NCI-H2081 (cell line): Measurements from ENCODE around the gene AMY1C.
"Not testable (repeated sequence)": the region's sequence is repeated elsewhere in the genome, so short reads cannot be mapped to it uniquely, and the experiment has no call there.

Source experiments
- DNase-seq, 2 experiments: peaks; one replicate each; lab custom pipeline; 2025; lab: John Stamatoyannopoulos, UW

The AMY1C gene

DNA sequence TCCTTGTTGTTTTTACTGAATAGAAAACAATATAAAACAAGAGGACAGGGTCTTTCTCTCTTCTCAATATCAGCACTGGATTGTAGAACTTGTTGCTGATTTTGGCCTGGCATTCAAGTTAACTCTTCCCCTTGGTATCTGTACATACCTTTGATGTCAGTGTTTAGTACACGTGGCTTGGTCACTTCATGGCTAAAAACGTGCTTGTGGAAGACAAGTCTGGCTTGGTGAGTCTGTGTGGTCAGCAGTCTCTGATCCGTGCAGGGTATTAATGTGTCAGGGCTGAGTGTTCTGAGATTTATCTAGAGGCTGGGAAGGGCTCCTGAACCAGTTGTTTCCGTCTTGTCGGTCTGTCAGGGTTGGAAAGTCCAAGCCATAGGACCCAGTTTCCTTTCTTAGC, at the start of gene AMY1C:
Gene AMY1C (plus strand): TSS at position 301 of the 400 bp plus-strand sequence. CDS start 572 bp downstream, outside the sequence.
- DNase-seq = not testable (repeated sequence)

DNA sequence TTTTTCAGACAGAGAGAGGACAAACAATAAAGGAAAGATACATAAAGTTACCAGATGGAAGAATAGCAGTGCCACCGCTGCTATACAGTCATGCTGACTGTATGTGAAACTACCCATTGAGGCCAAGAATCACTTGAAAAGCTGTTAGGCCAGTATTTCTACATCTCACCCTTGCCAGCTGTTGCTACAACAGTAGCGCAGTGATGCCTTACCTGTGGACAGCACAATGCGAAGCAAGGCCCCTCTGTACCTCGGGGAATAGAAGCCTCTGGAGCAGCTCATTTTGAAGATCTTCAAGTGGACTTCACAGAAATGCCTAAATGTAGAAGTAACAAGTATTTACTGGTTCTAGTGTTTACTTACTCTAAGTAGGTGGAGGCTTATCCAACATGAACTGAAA, 49.0 kb upstream of the AMY1C start:
- not testable (repeated sequence) for DNase-seq

DNA sequence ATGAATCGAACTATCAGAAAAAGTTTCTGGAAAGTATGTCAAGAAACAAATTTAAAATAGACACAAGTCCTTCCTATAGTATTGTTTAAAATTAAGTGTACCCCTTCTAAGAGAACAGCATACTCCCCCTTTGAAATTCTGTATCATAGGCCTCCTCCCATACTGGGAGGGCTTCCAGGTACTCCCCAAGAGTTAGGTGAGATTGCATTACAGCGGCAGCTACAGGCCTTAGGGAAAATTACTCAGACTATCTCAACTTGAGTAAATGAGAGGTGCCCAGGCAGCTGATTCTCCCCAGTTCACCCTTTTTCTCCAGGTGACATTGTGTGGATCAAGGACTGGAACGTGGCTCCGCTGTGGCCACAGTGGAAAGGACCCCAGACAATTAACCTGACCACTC, 48.4 kb upstream of the AMY1C start:
- DNase-seq = not testable (repeated sequence)

DNA sequence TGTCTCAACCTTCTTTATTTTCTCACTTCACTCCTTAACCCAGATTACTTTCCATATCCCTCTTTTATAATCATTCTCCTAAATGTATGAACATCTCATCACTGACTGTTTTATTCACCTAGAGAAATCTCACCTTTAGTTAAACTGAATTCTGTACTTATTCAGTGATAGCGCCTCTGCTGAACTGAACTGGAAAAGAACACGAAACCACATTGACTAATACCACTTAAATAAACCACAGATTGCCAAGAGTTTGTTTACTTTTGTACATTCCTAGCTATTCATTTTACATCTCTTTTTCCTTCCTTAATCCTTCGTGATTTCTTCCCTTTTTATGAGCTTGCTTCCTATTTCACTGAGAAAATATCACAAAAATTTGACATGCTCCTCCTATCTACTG, 42.0 kb upstream of the AMY1C start:
- DNase-seq = not testable (repeated sequence)

DNA sequence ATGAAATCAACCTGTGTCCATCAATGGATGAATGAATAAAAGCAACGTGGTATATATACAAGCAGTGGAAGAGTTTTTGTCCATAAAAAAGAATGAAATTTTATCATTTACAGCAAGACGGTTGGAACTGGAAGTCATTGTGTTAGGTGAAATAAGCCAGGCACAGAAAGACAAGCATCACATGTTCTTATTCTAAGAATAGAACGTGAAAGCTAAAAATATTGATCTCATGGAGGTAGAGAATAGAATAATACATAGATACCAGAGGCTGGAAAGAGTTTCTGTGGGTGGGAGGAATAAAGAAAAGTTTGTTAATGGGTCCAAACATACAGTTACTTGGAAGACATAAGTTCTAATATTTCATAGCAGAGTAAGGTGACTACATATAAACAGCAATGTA, 39.3 kb upstream of the AMY1C start:
- DNase-seq = not testable (repeated sequence)

DNA sequence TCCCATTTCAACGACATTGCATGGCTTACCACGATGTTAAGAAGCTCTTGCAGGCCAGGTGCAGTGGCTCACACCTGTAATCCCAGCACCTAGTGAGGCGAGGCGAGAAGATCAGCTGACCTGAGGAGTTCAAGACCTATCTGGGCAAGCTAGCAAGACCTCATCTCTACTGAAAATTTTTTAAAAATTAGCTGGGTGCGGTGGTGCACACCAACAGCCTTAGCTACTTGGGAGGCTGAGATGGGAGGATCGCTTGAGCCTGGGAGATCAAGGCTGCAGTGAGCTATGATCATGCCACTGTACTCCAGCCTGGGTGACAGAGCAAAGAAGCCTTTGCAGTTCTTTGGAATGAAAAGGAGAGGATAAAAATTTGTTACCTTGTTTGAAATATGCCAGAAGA, 32.3 kb upstream of the AMY1C start:
- DNase-seq = not testable (repeated sequence)

DNA sequence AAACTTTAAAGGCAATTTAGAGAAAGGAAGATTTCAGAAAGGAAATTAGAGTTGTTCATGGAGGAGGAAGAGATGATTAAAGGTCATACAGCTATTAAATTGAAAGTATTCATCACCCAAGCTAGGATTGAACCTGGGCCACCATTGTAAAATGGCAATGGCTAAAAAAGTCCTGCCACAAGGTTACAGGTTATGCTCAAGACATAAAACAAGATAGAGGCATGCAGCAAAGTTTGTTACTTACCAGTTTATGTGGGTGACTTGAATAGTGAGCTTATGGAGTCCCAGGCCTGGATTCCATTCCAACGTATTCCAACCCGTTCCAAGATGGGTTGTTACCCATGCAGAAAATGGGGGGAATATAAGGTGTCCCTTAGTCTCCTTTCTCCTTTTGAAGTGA, 28.2 kb upstream of the AMY1C start:
- DNase-seq = not testable (repeated sequence)

DNA sequence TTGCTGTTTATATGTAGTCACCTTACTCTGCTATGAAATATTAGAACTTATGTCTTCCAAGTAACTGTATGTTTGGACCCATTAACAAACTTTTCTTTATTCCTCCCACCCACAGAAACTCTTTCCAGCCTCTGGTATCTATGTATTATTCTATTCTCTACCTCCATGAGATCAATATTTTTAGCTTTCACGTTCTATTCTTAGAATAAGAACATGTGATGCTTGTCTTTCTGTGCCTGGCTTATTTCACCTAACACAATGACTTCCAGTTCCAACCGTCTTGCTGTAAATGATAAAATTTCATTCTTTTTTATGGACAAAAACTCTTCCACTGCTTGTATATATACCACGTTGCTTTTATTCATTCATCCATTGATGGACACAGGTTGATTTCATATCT, 14.4 kb upstream of the AMY1C start:
- DNase-seq = not testable (repeated sequence)

DNA sequence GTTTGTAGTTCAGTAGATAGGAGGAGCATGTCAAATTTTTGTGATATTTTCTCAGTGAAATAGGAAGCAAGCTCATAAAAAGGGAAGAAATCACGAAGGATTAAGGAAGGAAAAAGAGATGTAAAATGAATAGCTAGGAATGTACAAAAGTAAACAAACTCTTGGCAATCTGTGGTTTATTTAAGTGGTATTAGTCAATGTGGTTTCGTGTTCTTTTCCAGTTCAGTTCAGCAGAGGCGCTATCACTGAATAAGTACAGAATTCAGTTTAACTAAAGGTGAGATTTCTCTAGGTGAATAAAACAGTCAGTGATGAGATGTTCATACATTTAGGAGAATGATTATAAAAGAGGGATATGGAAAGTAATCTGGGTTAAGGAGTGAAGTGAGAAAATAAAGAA, 11.7 kb upstream of the AMY1C start:
- DNase-seq = not testable (repeated sequence)

DNA sequence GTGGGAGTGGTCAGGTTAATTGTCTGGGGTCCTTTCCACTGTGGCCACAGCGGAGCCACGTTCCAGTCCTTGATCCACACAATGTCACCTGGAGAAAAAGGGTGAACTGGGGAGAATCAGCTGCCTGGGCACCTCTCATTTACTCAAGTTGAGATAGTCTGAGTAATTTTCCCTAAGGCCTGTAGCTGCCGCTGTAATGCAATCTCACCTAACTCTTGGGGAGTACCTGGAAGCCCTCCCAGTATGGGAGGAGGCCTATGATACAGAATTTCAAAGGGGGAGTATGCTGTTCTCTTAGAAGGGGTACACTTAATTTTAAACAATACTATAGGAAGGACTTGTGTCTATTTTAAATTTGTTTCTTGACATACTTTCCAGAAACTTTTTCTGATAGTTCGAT, 5.2 kb upstream of the AMY1C start:
- DNase-seq = not testable (repeated sequence)

DNA sequence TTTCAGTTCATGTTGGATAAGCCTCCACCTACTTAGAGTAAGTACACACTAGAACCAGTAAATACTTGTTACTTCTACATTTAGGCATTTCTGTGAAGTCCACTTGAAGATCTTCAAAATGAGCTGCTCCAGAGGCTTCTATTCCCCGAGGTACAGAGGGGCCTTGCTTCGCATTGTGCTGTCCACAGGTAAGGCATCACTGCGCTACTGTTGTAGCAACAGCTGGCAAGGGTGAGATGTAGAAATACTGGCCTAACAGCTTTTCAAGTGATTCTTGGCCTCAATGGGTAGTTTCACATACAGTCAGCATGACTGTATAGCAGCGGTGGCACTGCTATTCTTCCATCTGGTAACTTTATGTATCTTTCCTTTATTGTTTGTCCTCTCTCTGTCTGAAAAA, 4.7 kb upstream of the AMY1C start:
- DNase-seq = not testable (repeated sequence)

DNA sequence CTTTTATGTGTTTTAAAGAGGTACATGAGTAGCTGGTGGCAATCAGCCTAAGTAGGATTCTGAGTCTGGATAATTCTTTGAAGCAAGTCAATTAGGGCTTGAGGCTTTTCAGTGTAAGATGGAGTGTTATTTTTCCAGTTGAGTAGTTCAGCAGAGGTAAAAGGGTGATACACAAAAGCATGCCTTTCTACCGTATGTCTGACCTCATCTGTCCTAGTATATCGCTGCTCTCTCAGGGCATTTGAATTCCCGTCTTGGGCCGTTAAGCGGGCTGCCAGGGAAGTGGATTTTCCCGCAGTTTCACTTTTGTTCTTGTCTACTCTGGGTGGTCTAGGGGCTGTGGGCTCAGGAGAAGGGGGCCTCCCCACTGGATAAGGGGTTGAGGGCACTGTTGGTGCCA, 1.4 kb upstream of the AMY1C start:
- DNase-seq = not testable (repeated sequence)

DNA sequence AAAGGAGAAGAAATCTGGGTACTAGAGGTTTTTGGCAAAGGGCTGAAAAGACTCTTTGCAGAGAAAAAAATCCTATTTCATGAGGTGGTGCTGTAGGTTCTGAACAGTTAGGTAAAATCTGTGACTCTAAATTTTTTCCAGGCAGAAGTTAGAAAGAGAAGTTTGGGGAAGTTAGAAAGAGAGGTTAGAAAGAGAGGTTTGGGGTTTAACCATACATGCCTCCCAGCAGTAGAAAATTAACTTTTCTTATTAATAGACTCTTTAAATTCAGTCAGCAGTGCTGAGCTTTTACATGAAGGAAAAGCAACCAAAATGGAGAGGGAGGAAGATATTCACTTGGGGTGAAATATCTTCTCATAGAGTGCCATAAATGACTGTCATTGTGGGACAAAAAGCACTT, 12.2 kb downstream of the AMY1C start:
- DNase-seq = no peak

DNA sequence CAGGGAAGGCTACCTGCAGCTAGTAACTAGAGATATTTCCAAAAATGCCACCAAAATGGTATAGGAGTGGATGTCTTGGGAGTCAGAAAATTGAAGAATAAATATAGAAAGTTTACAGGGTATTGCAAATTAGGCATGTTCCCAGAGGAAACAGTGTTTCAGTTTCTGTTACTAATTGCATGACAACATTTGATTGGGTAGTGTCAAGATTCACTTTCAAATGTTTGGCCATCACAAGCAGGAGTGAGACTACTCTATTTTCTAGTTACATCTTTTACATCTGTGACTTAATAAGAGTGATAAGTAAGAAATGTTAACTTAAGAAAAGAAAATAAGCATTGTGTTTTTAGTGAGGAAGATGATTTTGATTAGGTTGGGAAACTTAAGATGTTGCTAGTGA, 30.2 kb downstream of the AMY1C start:
- DNase-seq = no peak

DNA sequence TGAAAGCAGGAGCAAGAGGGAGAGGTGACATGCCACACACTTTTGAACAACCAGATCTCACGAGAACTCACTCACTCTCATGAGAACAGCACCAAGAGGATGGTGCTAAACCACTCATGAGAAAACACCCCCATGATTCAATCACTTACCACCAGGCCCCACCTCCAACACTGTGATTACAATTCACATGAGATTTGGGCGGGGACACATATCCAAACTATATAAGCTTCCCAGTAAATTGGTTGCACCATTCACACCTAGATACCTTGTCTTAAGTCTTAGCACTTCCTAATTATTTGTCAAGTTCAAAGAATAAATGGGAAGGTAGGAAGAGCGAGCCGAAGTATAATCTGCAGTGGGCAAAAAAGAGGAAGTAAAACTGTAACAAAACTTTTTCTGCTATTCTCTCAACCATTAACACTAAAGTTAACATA, 34.3 kb downstream of the AMY1C start:
- no peak for DNase-seq

DNA sequence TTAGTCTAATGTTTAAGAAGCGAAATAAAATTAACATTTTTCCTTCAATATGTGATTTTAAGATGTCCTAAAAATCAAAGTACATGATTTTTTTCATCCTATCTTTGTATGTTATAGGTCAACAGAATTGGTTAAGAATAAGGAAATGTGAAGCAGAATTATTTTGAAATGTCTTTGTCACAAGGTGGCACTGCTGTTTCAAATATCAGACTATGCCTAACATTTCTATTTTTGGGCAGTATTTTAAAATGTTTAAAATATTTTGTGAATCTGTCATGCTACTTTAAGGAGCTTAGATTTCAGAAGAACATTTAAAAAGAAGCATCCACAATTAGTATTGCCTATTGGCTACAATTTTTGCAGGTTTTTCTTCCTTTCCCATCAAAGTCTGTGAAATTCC, 38.7 kb downstream of the AMY1C start:
- peak in 1 of 2 experiments; percentile 3 for DNase-seq

DNA sequence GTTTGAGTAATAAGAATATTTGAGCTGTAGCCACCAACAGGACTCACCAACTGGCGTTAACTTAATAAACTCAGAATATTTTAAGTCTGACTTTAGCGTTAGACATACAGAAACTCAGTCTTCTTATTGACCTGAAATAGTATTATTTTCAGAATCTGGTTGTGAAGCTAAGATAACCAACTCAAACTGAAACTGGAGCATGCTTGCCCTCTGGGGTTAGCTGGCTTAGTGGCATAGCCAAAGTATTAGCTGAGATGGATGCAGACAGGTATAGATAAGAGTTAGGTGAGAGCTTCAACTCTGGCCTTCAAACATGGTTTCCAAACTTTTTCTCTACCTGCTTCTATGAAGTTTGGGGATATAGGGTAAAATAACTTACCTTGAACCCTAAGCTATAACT, 40.5 kb downstream of the AMY1C start:
- no peak for DNase-seq
